SKM-1 treated with dmso at 0.1 percent for 144 hours (cell line): Measurements from ENCODE around the gene JAK2.
A peak's percentile ranks its signal among the peaks of the same experiment; 100 is the strongest.
"Not testable (repeated sequence)": the region's sequence is repeated elsewhere in the genome, so short reads cannot be mapped to it uniquely, and the experiment has no call there.

Experiments
- DNase-seq: peaks from one replicate; lab custom pipeline; 2025; ENCODE audit not compliant: unreplicated experiment; lab: John Stamatoyannopoulos, UW

JAK2 gene

GRCh38 chr9:4980086-4980727, 4.9 kb upstream of the JAK2 start:
- DNase-seq, result no peak

GRCh38 chr9:4982721-4983482, 2.2 kb upstream of the JAK2 start:
- DNase-seq, result no peak

GRCh38 chr9:4983601-4984165, 1.4 kb upstream of the JAK2 start:
- DNase-seq, result peak; percentile 55

- DNase-seq, result peak; percentile 29
Measured at GRCh38 chr9:4984171-4984620, 876 bp upstream of the JAK2 start.

GRCh38 chr9:4985386-4986266, 554 bp downstream of the JAK2 start:
- peak; percentile 29 for DNase-seq

GRCh38 chr9:4986296-4986695, 1.2 kb downstream of the JAK2 start:
- no peak for DNase-seq

GRCh38 chr9:4986783-4987182, 1.7 kb downstream of the JAK2 start:
- DNase-seq, result no peak

GRCh38 chr9:4987961-4988421, 2.9 kb downstream of the JAK2 start:
- peak; percentile 63 for DNase-seq

- no peak for DNase-seq
Measured at GRCh38 chr9:4992872-4993271, 7.8 kb downstream of the JAK2 start.

- no peak for DNase-seq
Measured at GRCh38 chr9:4994166-4994890, 9.3 kb downstream of the JAK2 start.

- no peak for DNase-seq
Measured at GRCh38 chr9:4997196-4997595, 12.1 kb downstream of the JAK2 start.

GRCh38 chr9:4997631-4998030, 12.6 kb downstream of the JAK2 start:
- no peak for DNase-seq

GRCh38 chr9:5002811-5003210, 17.7 kb downstream of the JAK2 start:
- DNase-seq, result no peak

- DNase-seq, result no peak
Measured at GRCh38 chr9:5004481-5004880, 19.4 kb downstream of the JAK2 start.

GRCh38 chr9:5008202-5008601, 23.1 kb downstream of the JAK2 start:
- DNase-seq, result no peak

GRCh38 chr9:5013374-5013773, 28.3 kb downstream of the JAK2 start:
- no peak for DNase-seq

GRCh38 chr9:5015934-5016333, 30.9 kb downstream of the JAK2 start:
- no peak for DNase-seq

GRCh38 chr9:5025416-5025815, 40.3 kb downstream of the JAK2 start:
- no peak for DNase-seq

GRCh38 chr9:5031941-5032340, 46.9 kb downstream of the JAK2 start:
- DNase-seq, result not testable (repeated sequence)

- no peak for DNase-seq
Measured at GRCh38 chr9:5040730-5041389, 55.8 kb downstream of the JAK2 start.
